GM15510 (cell line): ENCODE results near the gene VDAC2.
A peak's percentile ranks its signal among the peaks of the same experiment; 100 is the strongest.

ENCODE experiments used
- POLR2A ChIP-seq: IDR thresholded peaks from 3 replicates; pipeline ENCODE4 v1.6.1; 2011; ENCODE audit warnings: borderline replicate concordance; ENCODE audit not compliant: insufficient read length; ENCODE audit errors: extremely low read depth

VDAC2 gene

GRCh38 chr10:75211007-75211691, 553 bp downstream of the VDAC2 start:
- no peak for TF ChIP-seq POLR2A

- TF ChIP-seq POLR2A: no peak
Measured at GRCh38 chr10:75212343-75212742, 1.7 kb downstream of the VDAC2 start.

GRCh38 chr10:75220274-75220673, 9.7 kb downstream of the VDAC2 start:
- no peak for TF ChIP-seq POLR2A

- no peak for TF ChIP-seq POLR2A
Measured at GRCh38 chr10:75223507-75223906, 12.9 kb downstream of the VDAC2 start.

- TF ChIP-seq POLR2A: no peak
Measured at GRCh38 chr10:75226095-75226494, 15.5 kb downstream of the VDAC2 start.

- no peak for TF ChIP-seq POLR2A
Measured at GRCh38 chr10:75226656-75227055, 16.1 kb downstream of the VDAC2 start.

- TF ChIP-seq POLR2A: no peak
Measured at GRCh38 chr10:75228278-75228677, 17.7 kb downstream of the VDAC2 start.

- TF ChIP-seq POLR2A: no peak
Measured at GRCh38 chr10:75228834-75229233, 18.2 kb downstream of the VDAC2 start.

- no peak for TF ChIP-seq POLR2A
Measured at GRCh38 chr10:75229971-75230370, 19.4 kb downstream of the VDAC2 start.

- TF ChIP-seq POLR2A: no peak
Measured at GRCh38 chr10:75230600-75231038, 20.0 kb downstream of the VDAC2 start.

GRCh38 chr10:75231672-75232581, 21.3 kb downstream of the VDAC2 start:
- TF ChIP-seq POLR2A: no peak

- no peak for TF ChIP-seq POLR2A
Measured at GRCh38 chr10:75233444-75234016, 22.9 kb downstream of the VDAC2 start.

- peak; percentile 41 for TF ChIP-seq POLR2A
Measured at GRCh38 chr10:75234017-75234682, 23.6 kb downstream of the VDAC2 start.

- TF ChIP-seq POLR2A: no peak
Measured at GRCh38 chr10:75234683-75235374, 24.2 kb downstream of the VDAC2 start.
